Stimulated activated CD8-positive, alpha-beta memory T cell treated with anti-CD3 and anti-CD28 coated beads, Interleukin-15, amount 100 ng/mL, for 4 hours (primary cell): Measurements from ENCODE around the gene NUP85.
"Not testable (repeated sequence)": the region's sequence is repeated elsewhere in the genome, so short reads cannot be mapped to it uniquely, and the experiment has no call there.

Experiments
- DNase-seq, 2 donors: peaks; one replicate each; pipeline ENCODE4 v3.0.0-alpha.2; 2020; ENCODE audit warnings: low read depth in 2 of 2

NUP85 gene

DNA sequence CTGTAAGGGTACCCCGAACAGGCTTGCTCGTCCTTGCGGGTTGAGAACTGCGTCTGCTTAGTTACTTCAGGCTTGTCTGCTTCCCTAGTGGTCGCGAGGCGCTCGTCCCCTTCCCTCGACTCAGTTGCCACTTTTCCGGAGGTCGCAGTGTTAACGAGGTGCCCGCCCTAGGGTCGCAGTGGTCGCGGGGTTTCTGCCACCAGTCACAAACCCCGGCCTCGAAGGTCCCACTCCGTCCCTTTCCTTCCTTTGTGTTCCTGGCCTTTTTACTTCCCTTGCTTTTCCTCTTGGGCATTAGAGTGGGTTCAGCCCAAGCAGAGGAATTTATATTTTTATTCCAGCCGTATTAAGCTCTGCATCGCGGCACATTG, 299 bp downstream of the NUP85 start:
- no peak for DNase-seq

DNA sequence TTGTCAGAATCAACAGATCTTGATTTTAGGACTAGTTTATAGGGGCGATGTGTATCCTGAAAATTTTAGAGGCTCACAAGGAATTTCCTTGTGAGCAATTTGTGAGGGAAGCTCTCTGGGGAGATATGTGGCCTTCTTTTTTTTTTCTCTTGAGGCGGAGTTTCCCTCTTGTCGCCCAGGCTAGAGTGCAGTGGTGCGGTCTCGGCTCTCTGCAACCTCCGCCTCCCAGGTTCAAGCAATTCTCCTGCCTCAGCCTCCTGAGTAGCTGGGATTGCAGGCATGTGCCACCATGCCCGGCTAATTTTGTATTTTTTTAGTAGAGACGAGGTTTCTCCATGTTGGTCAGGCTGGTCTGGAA, 1.6 kb downstream of the NUP85 start:
- not testable (repeated sequence) for DNase-seq

DNA sequence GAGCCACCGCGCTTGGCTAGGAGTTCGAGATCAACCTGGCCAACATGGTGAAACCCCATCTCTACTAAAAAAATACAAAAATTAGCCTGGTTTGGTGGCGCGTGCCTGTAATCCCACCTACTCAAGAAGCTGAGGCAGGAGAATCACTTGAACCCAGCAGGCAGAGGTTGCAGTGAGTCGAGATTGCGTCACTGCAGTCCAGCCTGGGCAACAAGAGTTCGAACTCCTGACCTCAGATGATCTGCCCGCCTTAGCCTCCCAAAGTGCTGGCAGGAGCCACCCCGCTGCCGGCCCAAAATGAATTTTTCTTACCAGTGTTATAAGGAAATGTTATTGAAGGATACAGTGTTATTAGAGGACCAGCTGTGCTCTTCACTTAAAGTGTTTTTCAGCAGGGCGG, 2.3 kb downstream of the NUP85 start:
- no peak for DNase-seq

DNA sequence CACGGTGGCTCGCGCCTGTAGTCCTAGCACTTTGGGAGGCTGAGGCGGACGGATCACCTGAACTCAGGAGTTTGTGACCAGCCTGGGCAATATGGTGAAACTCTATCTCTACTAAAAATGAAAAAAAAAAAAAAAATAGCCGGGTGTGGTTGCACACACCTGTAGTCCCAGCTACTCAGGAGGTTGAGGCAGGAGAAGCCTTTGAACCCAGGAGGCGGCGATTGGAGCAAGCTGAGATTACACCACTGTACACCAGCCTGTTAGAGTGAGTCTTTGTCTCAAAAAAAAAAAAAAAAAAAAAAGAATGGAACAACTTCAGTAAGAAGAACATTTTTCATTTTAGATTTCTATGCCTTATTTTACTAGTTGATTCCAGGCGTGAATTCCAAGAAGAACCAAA, 2.7 kb downstream of the NUP85 start:
- DNase-seq = no peak

DNA sequence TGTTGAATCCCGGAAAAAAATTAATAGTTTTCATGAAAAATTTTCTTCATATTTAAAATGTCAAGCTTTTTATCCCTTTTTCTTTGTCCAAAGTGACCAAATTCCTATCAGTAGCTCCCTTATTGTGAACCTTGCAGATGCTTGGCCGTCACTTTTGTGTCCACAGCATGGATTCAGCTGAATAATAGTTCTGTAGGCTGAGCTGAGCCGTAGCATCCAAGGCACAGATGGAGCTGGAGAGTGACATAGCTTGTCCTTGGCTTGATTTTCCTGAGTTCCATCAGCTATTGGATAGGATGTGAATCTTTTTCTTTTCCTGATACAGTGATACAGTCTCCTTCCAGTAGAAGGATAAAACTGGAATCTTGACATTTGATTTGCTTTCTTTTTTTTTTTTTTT, 3.6 kb downstream of the NUP85 start:
- no peak for DNase-seq

DNA sequence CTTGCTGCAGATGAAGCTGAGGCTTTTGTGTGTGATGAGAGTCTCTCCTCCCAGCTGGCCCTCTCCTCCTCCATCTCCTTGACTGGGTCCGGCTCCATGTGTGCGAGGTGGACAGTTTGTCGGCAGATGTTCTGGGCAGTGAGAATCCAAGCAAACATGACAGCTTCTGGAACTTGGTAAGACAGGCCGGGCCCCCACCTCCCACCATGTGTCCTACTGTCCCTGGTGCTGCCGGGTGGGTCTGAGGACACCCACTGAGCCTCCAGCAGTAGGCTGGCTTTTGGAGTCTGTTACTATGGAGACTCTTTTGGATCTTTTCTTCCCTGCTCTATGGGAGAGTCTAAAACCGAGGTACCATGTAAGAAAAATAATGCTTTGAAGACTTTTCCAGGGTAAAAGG, 12.7 kb downstream of the NUP85 start:
- DNase-seq = no peak

DNA sequence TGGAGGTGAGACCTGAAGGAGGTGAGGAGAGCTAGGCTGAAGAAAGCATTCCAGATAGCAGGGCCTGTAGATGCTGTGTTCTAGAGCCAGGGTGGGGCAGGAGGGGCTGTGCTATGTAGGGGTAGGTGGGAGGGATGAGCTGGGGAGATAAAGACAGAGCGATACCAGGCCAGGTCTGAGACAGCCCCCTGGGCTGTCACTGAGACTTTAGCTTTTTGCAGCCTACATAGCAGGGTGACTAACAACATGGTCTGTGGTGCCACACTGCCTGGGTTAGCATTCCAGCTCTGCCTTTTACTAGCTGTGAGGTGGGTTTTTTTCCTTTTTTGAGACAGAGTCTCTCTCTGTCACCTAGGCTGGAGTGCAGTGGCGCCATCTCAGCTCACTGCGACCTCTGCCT, 14.3 kb downstream of the NUP85 start:
- no peak for DNase-seq

DNA sequence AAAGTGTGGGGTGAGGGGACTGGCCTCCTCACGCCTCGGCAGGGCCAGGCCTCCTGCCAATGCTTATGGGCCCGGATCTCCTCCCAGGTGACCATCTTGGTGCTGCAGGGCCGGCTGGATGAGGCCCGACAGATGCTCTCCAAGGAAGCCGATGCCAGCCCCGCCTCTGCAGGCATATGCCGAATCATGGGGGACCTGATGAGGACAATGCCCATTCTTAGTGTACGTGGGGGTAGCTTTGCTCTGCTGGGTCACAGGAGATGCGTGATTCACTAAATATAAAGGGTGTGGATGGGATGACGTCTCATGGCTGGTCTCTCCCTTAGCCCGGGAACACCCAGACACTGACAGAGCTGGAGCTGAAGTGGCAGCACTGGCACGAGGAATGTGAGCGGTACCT, 19.5 kb downstream of the NUP85 start:
- DNase-seq = no peak

DNA sequence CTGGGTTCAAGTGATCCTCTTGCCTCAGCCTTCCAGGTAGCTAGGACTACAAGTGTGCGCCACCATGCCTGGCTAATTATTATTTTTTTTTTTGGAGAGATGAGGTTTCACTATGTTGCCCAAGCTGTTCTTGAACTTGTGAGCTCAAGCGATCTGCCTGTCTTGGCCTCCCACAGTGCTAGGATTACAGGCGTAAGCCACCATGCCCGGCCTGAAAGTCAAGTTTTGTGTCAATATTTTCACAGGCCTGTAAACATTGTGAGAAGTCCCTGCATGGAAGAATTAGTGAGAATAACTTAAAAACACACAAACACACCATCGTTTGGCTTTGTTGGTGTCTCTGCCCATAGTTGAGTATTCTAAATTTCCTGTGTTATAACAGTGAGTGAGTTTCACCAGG, 22.2 kb downstream of the NUP85 start:
- no peak for DNase-seq

DNA sequence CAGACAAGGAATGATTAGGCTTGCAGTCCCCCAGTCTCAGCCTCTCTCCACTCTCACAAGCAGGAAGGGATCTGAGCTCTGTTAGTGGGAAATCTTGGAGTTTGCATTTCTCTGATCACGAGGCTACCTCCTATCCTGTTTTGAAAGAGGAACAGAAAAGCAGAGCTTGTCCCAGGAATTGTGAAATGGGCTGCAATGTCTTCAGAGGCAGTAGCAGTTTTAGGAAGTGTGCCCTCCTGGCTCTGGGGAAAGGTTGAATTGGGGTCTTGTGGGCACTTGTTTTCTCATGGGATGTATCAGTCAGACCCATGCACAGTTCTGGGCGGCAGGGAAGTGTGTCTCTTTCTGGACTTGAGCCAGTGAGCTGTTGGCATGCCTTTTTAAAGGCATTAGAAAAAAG, 22.8 kb downstream of the NUP85 start:
- DNase-seq = no peak

DNA sequence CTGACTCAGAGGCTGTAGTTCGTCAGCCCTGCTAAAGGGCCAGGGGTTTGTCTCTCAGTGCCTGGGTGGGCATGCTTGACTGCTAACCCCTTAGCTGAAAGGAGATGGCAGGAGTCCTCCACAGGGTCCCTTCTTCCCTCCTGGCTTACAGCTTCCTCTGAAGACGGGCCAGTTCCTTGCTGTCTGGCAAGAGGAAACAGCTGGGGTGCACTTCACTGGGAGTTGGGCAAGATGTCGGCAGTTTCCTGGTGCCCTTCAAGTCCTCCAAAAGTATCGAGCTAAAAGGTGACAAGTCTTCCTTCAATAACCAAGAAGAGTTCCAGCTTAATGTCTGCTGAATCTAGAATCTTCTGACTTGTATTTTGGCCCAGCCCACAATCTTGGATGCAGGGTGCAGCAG, 23.4 kb downstream of the NUP85 start:
- DNase-seq = no peak

DNA sequence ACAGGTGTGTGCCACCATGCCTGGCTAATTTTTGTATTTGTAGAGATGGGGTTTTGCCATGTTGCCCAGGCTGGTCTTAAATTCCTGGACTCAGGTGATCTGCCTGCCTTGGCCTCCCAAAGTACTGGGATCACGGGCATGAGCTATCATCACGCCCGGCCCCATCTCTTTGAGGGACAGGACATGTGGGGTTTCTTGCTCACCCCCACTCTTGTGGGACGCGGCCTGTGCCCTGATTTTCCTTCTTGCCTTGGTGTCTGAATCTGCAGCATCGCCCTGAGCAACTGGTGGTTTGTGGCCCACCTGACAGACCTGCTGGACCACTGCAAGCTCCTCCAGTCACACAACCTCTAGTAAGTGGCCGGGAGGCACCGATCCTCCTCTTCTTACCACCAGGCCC, 25.6 kb downstream of the NUP85 start:
- DNase-seq = no peak

DNA sequence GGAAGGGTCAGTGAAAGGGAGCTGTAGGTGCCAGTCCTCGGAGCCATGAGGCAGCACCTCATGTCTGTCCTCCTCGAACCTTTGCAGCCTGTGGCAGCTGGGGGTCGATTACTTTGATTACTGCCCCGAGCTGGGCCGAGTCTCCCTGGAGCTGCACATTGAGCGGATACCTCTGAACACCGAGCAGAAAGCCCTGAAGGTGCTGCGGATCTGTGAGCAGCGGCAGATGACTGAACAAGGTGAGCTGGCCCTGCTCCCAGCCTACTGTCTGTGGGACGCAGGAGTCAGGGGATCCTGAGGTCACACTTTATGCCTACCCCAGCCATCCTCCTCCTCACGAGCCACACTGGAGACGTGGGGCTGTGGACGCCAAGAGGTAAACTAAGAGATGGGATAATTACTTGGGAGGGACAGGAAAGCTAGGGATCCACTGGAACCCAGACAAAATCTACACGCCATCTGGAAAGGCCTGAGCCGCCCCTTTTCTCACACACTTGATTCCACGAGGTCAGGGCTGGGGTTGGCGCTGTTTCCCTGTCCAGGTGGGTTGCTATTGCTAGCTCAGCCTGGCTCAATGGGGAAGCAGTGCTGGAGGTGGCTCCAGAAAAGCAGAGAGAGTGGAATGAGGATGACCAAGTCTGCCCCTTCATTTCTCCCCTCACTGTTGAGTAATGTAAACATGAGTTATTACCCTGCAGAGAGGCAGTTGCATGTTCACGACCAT, 26.4 kb downstream of the NUP85 start:
- DNase-seq = no peak

DNA sequence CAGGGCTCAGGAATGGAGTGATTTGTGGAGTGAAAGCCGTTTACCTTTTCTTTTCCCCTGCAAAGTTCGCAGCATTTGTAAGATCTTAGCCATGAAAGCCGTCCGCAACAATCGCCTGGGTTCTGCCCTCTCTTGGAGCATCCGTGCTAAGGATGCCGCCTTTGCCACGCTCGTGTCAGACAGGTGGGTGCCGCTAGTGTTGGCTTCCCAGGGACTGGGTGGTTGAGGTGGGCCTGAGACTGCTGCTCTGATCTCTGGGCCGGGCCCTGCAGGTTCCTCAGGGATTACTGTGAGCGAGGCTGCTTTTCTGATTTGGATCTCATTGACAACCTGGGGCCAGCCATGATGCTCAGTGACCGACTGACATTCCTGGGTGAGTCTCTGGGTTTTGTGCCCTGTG, 27.3 kb downstream of the NUP85 start:
- DNase-seq = no peak

DNA sequence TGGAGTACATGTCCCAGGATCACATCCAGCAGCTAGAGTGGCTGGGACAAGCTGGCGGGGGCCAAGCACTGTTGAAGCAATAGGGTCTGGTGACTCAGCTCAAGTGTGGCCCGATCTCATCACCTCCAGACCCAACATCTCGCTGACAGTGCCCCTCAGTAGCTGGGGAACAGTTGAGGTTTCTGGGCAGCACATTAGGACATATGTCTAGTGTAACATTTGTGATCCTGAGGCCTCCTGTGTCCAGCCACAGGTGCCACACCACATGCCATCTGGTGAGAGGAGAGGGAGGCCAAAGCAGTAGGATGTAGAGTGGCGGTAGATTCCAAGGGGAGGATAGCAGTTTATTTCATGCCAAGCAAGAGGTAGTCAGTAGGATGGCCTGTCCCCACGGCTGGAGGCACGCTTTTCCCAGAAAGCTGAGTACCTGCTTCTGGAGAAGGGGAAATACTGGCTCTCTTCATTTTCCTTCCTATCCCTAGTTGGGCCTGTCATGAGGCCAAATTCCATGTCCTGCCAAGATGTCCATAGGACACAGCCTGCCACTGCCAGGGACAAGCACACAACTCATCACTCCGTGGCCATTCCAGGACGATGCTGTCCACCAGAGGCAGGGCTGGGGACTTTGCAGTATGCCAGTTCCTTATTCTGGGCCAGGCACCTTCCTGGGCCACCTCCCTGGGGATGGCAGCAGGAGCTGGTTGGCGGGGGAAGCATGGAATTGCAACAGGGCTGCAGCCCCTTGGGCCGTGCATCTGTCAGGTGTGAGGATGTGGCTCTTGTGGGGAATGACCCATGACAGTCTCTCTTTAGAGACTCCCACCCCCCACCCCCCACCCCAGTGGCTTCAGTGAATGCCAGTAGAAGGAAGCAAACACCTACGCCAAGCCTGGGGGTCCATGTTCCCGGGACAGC, 31.9 kb downstream of the NUP85 start:
- DNase-seq = no peak

DNA sequence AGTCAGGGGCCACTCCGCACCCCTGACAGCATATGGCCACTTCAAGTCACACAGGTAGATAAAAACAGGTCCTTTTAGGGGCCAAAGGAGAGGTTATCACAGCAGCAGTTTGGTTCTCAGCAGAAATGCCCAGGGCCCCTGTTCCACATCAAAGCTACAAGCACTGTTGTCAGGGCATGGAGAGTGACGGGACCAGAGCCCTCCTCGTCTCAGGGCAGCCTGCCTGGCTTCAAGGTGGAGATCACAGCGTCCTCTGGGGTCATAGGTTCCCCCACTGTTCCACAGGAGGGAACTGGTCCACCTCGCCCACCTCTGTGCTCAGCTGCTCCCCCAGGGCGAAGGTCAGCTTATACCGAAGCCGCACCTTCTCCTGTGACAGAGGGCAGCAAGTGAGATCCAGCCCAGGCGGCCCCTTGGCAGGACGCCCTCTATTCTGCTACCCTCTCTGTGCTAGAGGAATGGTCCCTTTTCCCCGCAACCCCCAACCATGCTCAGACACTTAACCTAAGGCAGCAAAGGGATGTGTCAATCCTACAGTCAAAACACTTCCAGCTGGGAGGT, 32.6 kb downstream of the NUP85 start:
- no peak for DNase-seq

DNA sequence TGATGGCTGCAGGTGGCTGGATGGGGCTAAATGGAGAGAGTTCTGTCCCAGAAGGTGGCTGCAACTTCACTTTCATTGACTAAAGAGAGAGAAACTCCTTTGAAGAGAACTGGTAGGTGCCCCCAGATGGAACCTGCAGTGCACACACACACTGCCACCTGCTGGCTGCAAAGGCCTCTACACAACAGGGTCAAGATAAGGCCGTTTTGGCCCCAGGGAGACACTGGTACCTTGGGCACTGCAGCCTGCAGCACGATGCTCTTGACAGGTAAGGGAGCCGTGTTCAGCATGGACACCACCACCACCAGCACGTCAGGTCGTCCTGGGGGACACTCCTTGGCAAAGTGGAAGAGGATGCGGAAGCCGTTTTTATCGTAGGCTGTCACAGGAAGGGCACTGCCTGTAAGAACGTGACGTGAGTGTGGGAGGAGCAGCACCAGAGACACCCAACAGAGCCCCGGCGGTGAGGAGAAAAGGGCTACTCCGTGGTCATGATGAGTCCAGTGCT, 33.3 kb downstream of the NUP85 start:
- DNase-seq = peak in 1 of 2 donors; percentile 13

DNA sequence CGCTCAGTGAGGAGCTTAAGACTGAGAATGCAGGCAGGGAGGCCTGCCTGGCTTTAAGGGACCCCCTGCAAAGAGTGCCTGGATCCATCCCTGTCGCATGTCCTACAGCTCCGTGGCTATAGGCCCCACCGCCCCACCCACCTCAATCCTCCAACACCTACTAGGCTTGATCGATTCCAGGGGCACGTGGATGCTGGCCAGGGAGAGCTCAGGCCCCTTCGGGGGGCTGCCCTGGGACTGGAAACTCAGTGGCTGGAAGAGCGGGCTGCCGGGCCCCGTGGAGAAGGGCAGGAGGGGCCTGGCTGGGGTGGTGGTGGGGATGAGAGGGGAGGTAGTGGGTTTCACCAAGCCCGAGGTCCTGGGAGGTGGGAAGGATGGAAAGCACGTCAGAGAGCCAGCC, 33.7 kb downstream of the NUP85 start:
- no peak for DNase-seq

DNA sequence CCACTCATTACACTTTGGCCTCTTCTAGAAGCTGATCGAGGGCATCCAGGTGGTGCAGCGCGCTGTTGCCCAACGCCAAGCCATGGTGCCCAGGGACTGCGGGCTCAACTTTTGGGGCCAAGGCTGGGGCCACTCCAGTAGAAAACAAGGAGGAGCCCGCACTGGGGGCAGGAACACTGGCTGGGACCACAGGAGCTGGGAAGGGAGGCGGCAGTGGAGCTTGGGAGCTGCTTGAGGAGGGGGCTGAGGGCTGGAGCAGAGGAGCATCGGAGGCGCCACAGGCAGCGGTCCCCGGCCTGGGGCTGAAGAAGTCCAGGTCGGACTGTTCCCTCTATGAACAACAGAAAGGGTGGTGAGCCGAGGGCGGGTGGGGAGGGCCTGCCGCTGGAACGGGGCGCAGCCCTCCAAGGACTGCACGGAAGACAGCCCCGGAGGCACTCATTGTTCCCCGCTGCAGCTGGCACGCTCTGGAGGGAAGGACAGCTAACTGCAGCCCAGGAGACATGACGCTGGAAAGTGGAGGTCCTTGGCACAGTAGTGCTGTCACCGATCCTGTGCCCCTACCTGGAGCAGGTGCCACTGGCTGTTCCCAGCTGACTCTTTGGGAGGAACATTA, 34.4 kb downstream of the NUP85 start:
- DNase-seq = no peak

DNA sequence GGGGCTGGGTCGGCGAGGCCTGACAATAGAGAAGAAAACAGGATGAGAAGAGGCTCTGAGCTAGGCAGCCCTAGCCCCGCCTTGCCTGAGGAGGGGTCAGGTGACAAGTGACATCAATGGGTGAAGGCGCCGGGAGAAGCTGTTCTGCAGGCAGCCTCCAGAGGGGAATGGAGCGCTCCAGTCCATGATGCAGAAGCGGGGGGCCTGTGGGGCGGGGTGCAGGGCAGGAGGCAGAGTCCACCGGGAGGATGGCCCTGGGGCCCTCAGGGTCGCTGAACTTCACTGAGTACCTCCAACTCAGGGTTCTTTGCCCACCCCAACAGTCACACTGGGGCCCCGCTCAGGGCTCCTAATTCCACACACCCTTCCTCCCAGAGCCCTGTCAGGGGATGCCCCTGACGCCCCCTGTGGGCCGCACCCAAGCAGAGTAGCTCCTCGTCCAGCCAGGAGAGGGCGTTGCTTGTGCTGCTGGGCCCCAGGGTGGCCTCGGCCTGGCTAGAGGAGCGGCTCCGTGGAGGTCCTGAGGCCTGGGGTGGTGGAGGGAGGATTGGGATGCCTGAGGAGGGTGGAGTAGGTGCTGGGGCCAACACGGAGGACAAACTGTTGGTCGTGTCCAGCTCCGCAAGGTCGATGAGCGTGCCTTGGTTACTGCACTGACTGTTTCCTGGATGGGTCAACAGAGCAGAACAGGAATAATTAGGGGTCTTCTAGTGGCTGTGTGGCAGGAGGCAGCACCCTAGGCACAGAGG, 35.1 kb downstream of the NUP85 start:
- peak in 1 of 2 donors; percentile 14 for DNase-seq

DNA sequence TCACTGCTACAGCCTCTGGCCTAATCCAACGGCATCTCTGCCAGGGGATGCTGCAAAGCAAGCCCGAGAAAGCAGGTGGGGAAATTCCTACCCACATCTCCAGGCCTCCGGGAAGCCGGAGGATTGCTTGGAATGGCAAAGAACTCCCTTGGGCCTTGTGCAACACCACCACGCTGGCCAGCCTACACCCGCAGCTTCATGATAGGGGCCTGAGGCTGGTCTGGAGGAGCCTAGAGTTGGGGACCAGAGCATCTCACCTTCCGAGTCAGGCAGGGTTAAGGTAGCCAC, 35.6 kb downstream of the NUP85 start:
- no peak for DNase-seq

DNA sequence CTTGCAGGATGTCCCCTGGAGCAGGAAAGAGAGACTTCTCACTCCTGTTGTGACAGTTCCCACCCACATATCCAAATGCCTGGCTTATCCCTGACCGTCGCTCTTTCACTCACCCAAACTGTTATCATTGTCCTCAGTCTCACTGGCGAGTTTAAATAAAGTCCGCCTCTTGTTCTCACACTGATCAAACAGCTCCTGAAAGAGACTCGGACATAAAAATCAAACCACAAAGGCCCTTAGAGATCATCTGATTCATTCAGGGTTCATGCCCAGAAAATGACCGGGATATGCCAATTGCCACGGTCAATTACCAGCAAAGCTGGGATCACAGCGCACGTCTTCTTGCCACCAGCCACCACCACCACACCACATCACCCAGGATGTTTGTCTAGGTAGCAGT, 36.0 kb downstream of the NUP85 start:
- DNase-seq = no peak
